ENCODE data around the gene FASTKD1. TPM values are rescaled to one million over a fixed set of nuclear protein-coding genes. Genes with fewer than 3 reads are reported as not detected.

Gene FASTKD1
- total and polyA plus RNA-seq, 2 donors (not counting 3 experiments of a cell fraction or from before 2014, with no cell fraction given), result 8.9 to 32.2 TPM

GRCh38 chr2:169599568-169599967 lies 25.9 kb upstream of the FASTKD1 start:
- DNase-seq (ENCODE audit: low read depth, low spot score), result no peak
- no peak for FAIRE-seq

More at GRCh38 chr2:169599568-169599967, 25.9 kb upstream of the FASTKD1 start:
- intact Hi-C loops (cut with micrococcal nuclease), result no loop called here
- no TSS peak for BruUV-seq (replicated peaks)
- Histone ChIP-seq H3K9me3 (replicated peaks; ENCODE audit: control insufficient read depth, insufficient read depth, low read length) (no peaks in the 10 kb centered on the region), H4K20me1 (replicated peaks; ENCODE audit: control insufficient read depth, extremely low read depth, insufficient read depth, low read length) (peaks cover 5% of the 10 kb centered on the region), H3K27me3 (ENCODE audit: control insufficient read depth in 2 of 2, insufficient read depth in 2 of 2, low read length in 2 of 2) (no peaks in the 10 kb centered on the region), H3K27ac (ENCODE audit: insufficient read depth, low read depth, low read length) (no peak overlapping the region), H3K4me1 (ENCODE audit: control insufficient read depth, extremely low read depth, insufficient read depth, low read length) (no peaks in the 10 kb centered on the region), H3K4me2 (ENCODE audit: insufficient read depth, low read length) (no peak overlapping the region), H3K79me2 (ENCODE audit: control insufficient read depth, insufficient read depth, low read length) (peaks cover 80% of the 10 kb centered on the region), H3K4me3 (replicated peaks in 1 of 3; ENCODE audit: insufficient read depth in 1 of 3, low read depth in 1 of 3, low read length in 3 of 3) (no peak overlapping the region), H3K9me1 (replicated peaks; ENCODE audit: control insufficient read depth, extremely low read depth, insufficient read depth, low read length) (no peaks in the 10 kb centered on the region), H2AFZ (ENCODE audit: low read depth, low read length) (no peak overlapping the region), H3K9ac (replicated peaks; ENCODE audit: extremely low read depth, insufficient read depth, low read length) (no peak overlapping the region), H3K36me3 (ENCODE audit: control insufficient read depth in 2 of 2, extremely low read depth in 1 of 2, insufficient read depth in 2 of 2, low read length in 2 of 2) (no peaks in the 10 kb centered on the region)
- dilution Hi-C loops (cut with MboI; ENCODE audit: extremely low pct_ligation_motif_present, low sequenced_read_pairs), result no loop called here
- CTCF ChIA-PET, result no interaction called here
- POLR2A ChIA-PET, result no interaction called here
- TF ChIP-seq CTCF (IDR thresholded peaks at IDR 0.05; ENCODE audit: extremely low read depth in 1 of 2, insufficient read depth in 1 of 2, low read depth in 1 of 2, low read length in 2 of 2), result no peak
- no peak for TF ChIP-seq MAX (IDR thresholded peaks at IDR 0.05; ENCODE audit: insufficient read depth, insufficient read length)
- TF ChIP-seq MYC (IDR thresholded peaks at IDR 0.05; ENCODE audit: low read depth, low read length), result no peak
- no peak for TF ChIP-seq GATA2 (IDR thresholded peaks at IDR 0.05; ENCODE audit: insufficient read depth, insufficient read length, low read depth, low read length)
- no peak for TF ChIP-seq POLR2AphosphoS5 (IDR thresholded peaks at IDR 0.05; ENCODE audit: insufficient read depth, low read depth, low read length)
- no peak for TF ChIP-seq FOS (IDR thresholded peaks at IDR 0.05; ENCODE audit: borderline replicate concordance, insufficient read depth, low read length)
- TF ChIP-seq JUN (IDR thresholded peaks at IDR 0.05; ENCODE audit: borderline replicate concordance, insufficient read depth, insufficient read length, low read depth), result no peak
- no peak for TF ChIP-seq POLR2A (IDR thresholded peaks at IDR 0.05; ENCODE audit: low read depth, low read length)
- no peak for TF ChIP-seq EZH2 (IDR thresholded peaks at IDR 0.05; ENCODE audit: borderline replicate concordance, low read depth, low read length, severe bottlenecking)
